Mesenchymal stem cell (in vitro differentiated cells and primary cell): ENCODE results near the gene FOXF1.

Experiments used
- DNase-seq: peaks from one replicate; pipeline ENCODE4 v3.0.0-alpha.2; 2013
- H2AFZ ChIP-seq: one replicate; pipeline ENCODE4 v1.6.1; 2013; ENCODE audit warnings: low read depth, mild to moderate bottlenecking, control low read depth, inconsistent platforms, low read length, moderate library complexity
- H2AK5ac ChIP-seq: 2 replicates; pipeline ENCODE4 v1.6.1; 2013; ENCODE audit warnings: low read length, moderate library complexity, mild to moderate bottlenecking, inconsistent platforms; ENCODE audit not compliant: severe bottlenecking
- H2BK120ac ChIP-seq: one replicate; pipeline ENCODE4 v1.6.1; 2013; ENCODE audit warnings: low read depth, mild to moderate bottlenecking, inconsistent platforms, low read length, moderate library complexity
- H2BK12ac ChIP-seq, 2 experiments: one replicate each; pipeline ENCODE4 v1.6.1; 2013; ENCODE audit warnings: inconsistent platforms in 2 of 2, low read length in 2 of 2, mild to moderate bottlenecking in 2 of 2, moderate library complexity in 2 of 2, control low read depth in 1 of 2
- H2BK15ac ChIP-seq: one replicate; pipeline ENCODE4 v1.6.1; 2013; ENCODE audit warnings: mild to moderate bottlenecking, low read depth, inconsistent platforms; ENCODE audit not compliant: poor library complexity, severe bottlenecking
- H2BK5ac ChIP-seq: 2 replicates; pipeline ENCODE4 v1.6.1; 2013; ENCODE audit warnings: low read depth, mild to moderate bottlenecking, low read length, control low read depth, inconsistent platforms; ENCODE audit not compliant: poor library complexity, severe bottlenecking
- H3K14ac ChIP-seq, 2 experiments: one replicate each; pipeline ENCODE4 v1.6.1; 2013; ENCODE audit warnings: inconsistent platforms in 2 of 2, low read length in 2 of 2, control low read depth in 1 of 2, mild to moderate bottlenecking in 1 of 2, moderate library complexity in 1 of 2
- H3K18ac ChIP-seq, 2 experiments: one replicate each; pipeline ENCODE4 v1.6.1; 2013; ENCODE audit warnings: inconsistent platforms in 2 of 2, low read length in 2 of 2, control low read depth in 1 of 2, low read depth in 1 of 2, mild to moderate bottlenecking in 1 of 2
- H3K23ac ChIP-seq, 2 experiments: one replicate each; pipeline ENCODE4 v1.6.1; 2013; ENCODE audit warnings: inconsistent platforms in 2 of 2, low read length in 2 of 2, mild to moderate bottlenecking in 2 of 2, moderate library complexity in 2 of 2, control low read depth in 1 of 2
- H3K27ac ChIP-seq: 2 replicates; pipeline ENCODE4 v1.5.1; 2013; ENCODE audit warnings: mild to moderate bottlenecking, moderate library complexity, low read length, control low read depth, inconsistent platforms; ENCODE audit not compliant: poor library complexity, severe bottlenecking
- H3K27me3 ChIP-seq, 2 experiments: 2 replicates each; pipeline versions ENCODE4 v1.6.1 to v1.7.0; 2013; ENCODE audit warnings: low read length in 2 of 2, mild to moderate bottlenecking in 2 of 2, moderate library complexity in 2 of 2, control low read depth in 1 of 2, inconsistent platforms in 1 of 2; ENCODE audit not compliant: control insufficient read depth in 1 of 2, insufficient read depth in 1 of 2
- H3K36me3 ChIP-seq, 2 experiments: 2 replicates each; pipeline versions ENCODE4 v1.6.1 to v1.7.0; 2013; ENCODE audit warnings: low read length in 2 of 2, control low read depth in 1 of 2, inconsistent platforms in 1 of 2, low read depth in 1 of 2, mild to moderate bottlenecking in 1 of 2; ENCODE audit not compliant: insufficient read depth in 2 of 2, control insufficient read depth in 1 of 2
- H3K4ac ChIP-seq, 2 experiments: one replicate each; pipeline ENCODE4 v1.6.1; 2013; ENCODE audit warnings: inconsistent platforms in 2 of 2, low read length in 2 of 2, mild to moderate bottlenecking in 2 of 2, moderate library complexity in 2 of 2, control low read depth in 1 of 2, low read depth in 1 of 2
- H3K4me1 ChIP-seq: 2 replicates; pipeline ENCODE4 v1.6.1; 2013; ENCODE audit warnings: low read depth, low read length, control low read depth; ENCODE audit not compliant: control insufficient read depth, insufficient read depth
- H3K4me2 ChIP-seq: 2 replicates; pipeline ENCODE4 v1.6.1; 2013; ENCODE audit warnings: low read length, mild to moderate bottlenecking, inconsistent platforms; ENCODE audit not compliant: poor library complexity, severe bottlenecking
- H3K4me3 ChIP-seq, 2 experiments: 2 replicates each; pipeline versions ENCODE4 v1.5.1 to v1.7.0; 2013; ENCODE audit warnings: low read length in 2 of 2, mild to moderate bottlenecking in 2 of 2, control low read depth in 1 of 2, low read depth in 1 of 2; ENCODE audit not compliant: insufficient read depth in 1 of 2
- H3K79me1 ChIP-seq: replicated peaks from 2 replicates; pipeline ENCODE4 v1.6.1; 2013; ENCODE audit warnings: mild to moderate bottlenecking, control low read depth, low read length, inconsistent platforms; ENCODE audit not compliant: poor library complexity, severe bottlenecking
- H3K9ac ChIP-seq: 2 replicates; pipeline ENCODE4 v1.7.0; 2013; ENCODE audit warnings: mild to moderate bottlenecking, low read length, moderate library complexity
- H3K9me3 ChIP-seq: 2 replicates; pipeline ENCODE4 v1.7.0; 2013; ENCODE audit warnings: mild to moderate bottlenecking, low read length; ENCODE audit not compliant: control insufficient read depth
- H4K8ac ChIP-seq: one replicate; pipeline ENCODE4 v1.6.1; 2013; ENCODE audit warnings: inconsistent platforms, mild to moderate bottlenecking, low read length, moderate library complexity
- H4K91ac ChIP-seq: one replicate; pipeline ENCODE4 v1.6.1; 2013; ENCODE audit warnings: mild to moderate bottlenecking, low read length, inconsistent platforms
- WGBS: methylation state at CpG from one replicate; pipeline ENCODE4 v1.1.7; 2013; ENCODE audit warnings: mixed read lengths; 5-methylcytosine and 5-hydroxymethylcytosine counted together

Gene FOXF1

GRCh38 chr16:86531641-86532525, 21.6 kb downstream of the FOXF1 start:
- Histone ChIP-seq H2BK15ac (peak overlapping the region; percentile 33), H2BK12ac (no peak overlapping the region), H3K4me3 (no peak overlapping the region), H2BK120ac (no peak overlapping the region), H3K9ac (no peak overlapping the region), H3K18ac (no peak overlapping the region), H2AK5ac (no peak overlapping the region), H3K9me3 (no peaks in the 10 kb centered on the region), H3K23ac (no peak overlapping the region), H2AFZ (no peak overlapping the region), H4K91ac (no peak overlapping the region), H3K79me1 (no peaks in the 10 kb centered on the region), H3K27me3 (no peaks in the 10 kb centered on the region), H3K27ac (no peak overlapping the region), H3K4me1 (no peaks in the 10 kb centered on the region), H3K14ac (no peak overlapping the region), H3K36me3 (peaks cover 24 to 45% of the 10 kb centered on the region in 2 experiments), H2BK5ac (no peak overlapping the region), H3K4me2 (no peak overlapping the region), H3K4ac (no peak overlapping the region), H4K8ac (no peak overlapping the region)
- DNase-seq: no peak
- WGBS: 94% methylated on average over 49 of the region's 49 CpGs

GRCh38 chr16:86532526-86532815, 22.1 kb downstream of the FOXF1 start:
- Histone ChIP-seq H3K36me3 (peaks cover 30 to 45% of the 10 kb centered on the region in 2 experiments), H3K18ac (no peak overlapping the region), H2BK15ac (peak overlapping the region; percentile 33), H2AFZ (no peak overlapping the region), H3K14ac (no peak overlapping the region), H2BK12ac (no peak overlapping the region), H3K79me1 (peaks cover under 1% of the 10 kb centered on the region), H3K27me3 (no peaks in the 10 kb centered on the region), H3K4me2 (no peak overlapping the region), H2AK5ac (no peak overlapping the region), H2BK5ac (no peak overlapping the region), H3K9me3 (no peaks in the 10 kb centered on the region), H3K4me1 (no peaks in the 10 kb centered on the region), H4K8ac (no peak overlapping the region), H3K4me3 (no peak overlapping the region), H3K4ac (no peak overlapping the region), H4K91ac (no peak overlapping the region), H2BK120ac (no peak overlapping the region), H3K27ac (no peak overlapping the region), H3K9ac (no peak overlapping the region), H3K23ac (no peak overlapping the region)
- no peak for DNase-seq
- WGBS: 93% methylated on average over 7 of the region's 7 CpGs

- H3K27me3 ChIP-seq: no peaks in the 10 kb centered on the region
- peaks cover 2% of the 10 kb centered on the region for H3K79me1 ChIP-seq
- 98% methylated on average over 8 of the region's 8 CpGs for WGBS
- no peaks in the 10 kb centered on the region for H3K4me1 ChIP-seq
- H2BK12ac ChIP-seq: no peak overlapping the region
- H2BK5ac ChIP-seq: no peak overlapping the region
- no peak overlapping the region for H2BK120ac ChIP-seq
- no peak overlapping the region for H3K27ac ChIP-seq
- no peak overlapping the region for H3K4ac ChIP-seq
- H3K23ac ChIP-seq: no peak overlapping the region
- H3K9me3 ChIP-seq: no peaks in the 10 kb centered on the region
- H3K9ac ChIP-seq: no peak overlapping the region
- no peak overlapping the region for H2AFZ ChIP-seq
- H4K8ac ChIP-seq: no peak overlapping the region
- H3K14ac ChIP-seq: no peak overlapping the region
- no peak for DNase-seq
- H3K36me3 ChIP-seq: peaks cover 36 to 51% of the 10 kb centered on the region in 2 experiments
- no peak overlapping the region for H3K4me3 ChIP-seq
- H4K91ac ChIP-seq: no peak overlapping the region
- H3K18ac ChIP-seq: no peak overlapping the region
- H2BK15ac ChIP-seq: no peak overlapping the region
- H3K4me2 ChIP-seq: no peak overlapping the region
- H2AK5ac ChIP-seq: no peak overlapping the region
These were observed 22.7 kb downstream of the FOXF1 start for GRCh38 chr16:86533076-86533475.

- WGBS: over 99% methylated on average over 8 of the region's 8 CpGs
These were observed 23.5 kb downstream of the FOXF1 start for GRCh38 chr16:86533767-86534351.

More at GRCh38 chr16:86533767-86534351, 23.5 kb downstream of the FOXF1 start:
- H3K27ac ChIP-seq: no peak overlapping the region
- H3K14ac ChIP-seq: no peak overlapping the region
- H3K4ac ChIP-seq: no peak overlapping the region
- no peak overlapping the region for H2BK5ac ChIP-seq
- H4K8ac ChIP-seq: no peak overlapping the region
- DNase-seq: no peak
- no peak overlapping the region for H3K4me3 ChIP-seq
- H2BK12ac ChIP-seq: no peak overlapping the region
- H3K18ac ChIP-seq: no peak overlapping the region
- peaks cover 44 to 59% of the 10 kb centered on the region in 2 experiments for H3K36me3 ChIP-seq
- H4K91ac ChIP-seq: no peak overlapping the region
- no peaks in the 10 kb centered on the region for H3K27me3 ChIP-seq
- H2BK120ac ChIP-seq: no peak overlapping the region
- peaks cover 2% of the 10 kb centered on the region for H3K79me1 ChIP-seq
- no peaks in the 10 kb centered on the region for H3K9me3 ChIP-seq
- no peak overlapping the region for H3K9ac ChIP-seq
- no peak overlapping the region for H3K4me2 ChIP-seq
- no peak overlapping the region for H2AFZ ChIP-seq
- H2BK15ac ChIP-seq: no peak overlapping the region
- no peaks in the 10 kb centered on the region for H3K4me1 ChIP-seq
- no peak overlapping the region for H2AK5ac ChIP-seq
- no peak overlapping the region for H3K23ac ChIP-seq
